Measurements from ENCODE around the gene CEP128. TPM values are rescaled to one million over a fixed set of nuclear protein-coding genes. Genes with fewer than 3 reads are reported as not detected.

CEP128 gene
- total RNA-seq, 2 experiments from 2014 or later = 30.0 to 32.9 TPM

DNA sequence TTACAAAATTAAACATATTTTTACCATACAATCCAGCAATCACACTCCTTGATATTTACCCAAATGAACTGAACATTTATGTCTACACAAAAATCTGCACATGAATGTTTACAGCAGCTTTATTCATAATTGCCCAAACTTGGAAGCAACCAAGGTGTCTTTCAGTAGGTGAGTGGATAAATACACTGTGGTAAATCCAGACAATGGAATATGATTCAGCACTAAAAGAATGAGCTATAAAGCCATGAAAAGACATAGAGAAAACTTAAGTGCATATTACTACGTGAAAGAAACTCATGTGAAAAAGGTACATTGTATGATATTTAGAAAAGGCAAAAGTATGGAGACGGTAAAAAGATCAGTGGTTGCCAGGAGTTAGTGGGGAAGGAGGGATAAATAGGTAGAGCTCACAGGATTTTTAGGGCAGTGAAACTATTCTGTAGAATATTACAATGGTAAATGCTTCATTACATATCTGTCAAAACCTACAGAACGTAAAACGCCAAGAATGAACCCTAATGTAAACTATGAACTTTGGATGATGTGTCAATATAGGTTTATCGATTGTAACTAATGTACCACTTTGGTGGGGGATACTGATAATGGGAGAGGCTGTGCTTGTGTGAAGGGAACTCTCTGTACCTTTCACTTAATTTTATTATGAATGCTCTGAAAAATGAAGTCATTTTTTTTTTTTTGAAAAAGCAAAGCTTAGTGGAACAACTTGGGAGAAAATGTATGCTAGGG is 295.7 kb downstream of the CEP128 start:
- POLR2A ChIA-PET = no interaction called here
- no peak overlapping the region for H3K4me3 Mint-ChIP-seq
- no peak for ATAC-seq (ENCODE audit: low read depth)
- no peak for DNase-seq
- H3K4me1 Mint-ChIP-seq = no peaks in the 10 kb centered on the region
- H3K27ac Mint-ChIP-seq = no peak overlapping the region
- H3K27me3 Mint-ChIP-seq = no peaks in the 10 kb centered on the region
- peaks cover 1% of the 10 kb centered on the region for H3K9me3 Mint-ChIP-seq
- no peaks in the 10 kb centered on the region for H3K36me3 Mint-ChIP-seq

DNA sequence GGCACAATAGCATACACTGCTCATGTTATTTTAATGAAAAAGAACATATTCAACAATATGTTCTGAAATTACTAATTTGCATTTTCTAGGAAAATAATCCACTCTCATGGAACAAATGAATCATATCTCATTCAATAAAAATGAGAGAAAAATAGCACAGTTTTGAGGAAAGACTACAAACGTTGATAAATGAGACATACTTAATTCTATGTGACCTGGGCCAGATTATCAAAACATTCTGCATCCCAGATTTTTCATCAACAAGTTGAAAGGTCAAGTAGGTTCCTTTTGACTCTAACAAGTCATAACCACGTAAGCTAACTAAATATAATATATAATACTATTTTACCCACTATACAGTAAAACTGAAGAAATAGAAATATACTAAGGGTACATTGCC is 296.7 kb downstream of the CEP128 start:
- H3K36me3 Mint-ChIP-seq = no peaks in the 10 kb centered on the region
- ATAC-seq (ENCODE audit: low read depth) (no peak), DNase-seq (no peak)
- POLR2A ChIA-PET = no interaction called here
- H3K27ac Mint-ChIP-seq = no peak overlapping the region
- H3K4me3 Mint-ChIP-seq = no peak overlapping the region
- peaks cover 1% of the 10 kb centered on the region for H3K9me3 Mint-ChIP-seq
- no peaks in the 10 kb centered on the region for H3K27me3 Mint-ChIP-seq
- no peaks in the 10 kb centered on the region for H3K4me1 Mint-ChIP-seq

DNA sequence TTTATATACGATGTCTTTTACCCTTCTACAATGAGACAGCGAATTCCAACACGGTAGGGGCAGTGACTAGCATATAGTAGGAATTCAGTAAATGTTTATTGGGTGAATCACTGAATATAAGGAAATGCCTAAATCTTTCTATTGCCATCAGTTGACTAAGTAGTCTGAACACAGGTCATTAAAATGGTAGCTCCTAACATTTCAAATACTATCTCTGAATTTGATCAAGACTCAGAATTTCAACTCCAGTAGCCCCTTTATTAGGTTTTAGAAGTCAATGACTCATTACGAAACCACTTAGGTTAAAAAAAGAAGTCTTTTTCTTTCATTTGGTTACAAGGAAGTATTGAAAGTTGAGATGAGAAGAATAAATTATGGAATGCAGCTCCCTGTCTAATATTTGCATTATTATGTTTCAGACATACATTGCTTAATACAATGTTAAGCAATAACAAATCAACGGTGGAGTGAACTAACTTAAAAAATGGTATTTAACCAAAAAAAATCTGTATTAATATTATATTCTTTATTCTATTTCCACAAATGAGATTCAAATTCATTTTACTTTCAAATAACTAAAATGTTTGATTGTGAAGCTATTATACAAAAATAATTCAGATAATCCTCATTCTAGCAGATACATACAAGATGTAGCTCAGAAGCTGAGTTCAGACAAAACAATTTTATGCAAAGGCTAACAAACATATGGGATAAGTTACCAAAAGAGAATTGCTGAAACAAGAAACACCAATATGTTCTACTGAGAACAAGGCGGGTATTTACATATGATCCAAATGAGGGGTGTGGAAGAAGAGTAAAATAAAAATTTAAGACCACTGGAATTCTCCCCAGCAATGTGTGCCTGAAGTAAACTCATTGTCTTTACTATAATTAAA is 302.7 kb downstream of the CEP128 start:
- ATAC-seq (ENCODE audit: low read depth) (no peak), DNase-seq (no peak)
- no peaks in the 10 kb centered on the region for H3K36me3 Mint-ChIP-seq
- H3K27me3 Mint-ChIP-seq = no peaks in the 10 kb centered on the region
- no peak overlapping the region for H3K27ac Mint-ChIP-seq
- H3K4me1 Mint-ChIP-seq = no peaks in the 10 kb centered on the region
- H3K9me3 Mint-ChIP-seq = no peaks in the 10 kb centered on the region
- H3K4me3 Mint-ChIP-seq = no peak overlapping the region
- POLR2A ChIA-PET = no interaction called here

GRCh38 chr14:80637756-80638619 is 303.6 kb downstream of the CEP128 start:
- no peaks in the 10 kb centered on the region for H3K27me3 Mint-ChIP-seq
- DNase-seq (no peak), ATAC-seq (ENCODE audit: low read depth) (no peak)
- no peak overlapping the region for H3K4me3 Mint-ChIP-seq
- POLR2A ChIA-PET = no interaction called here
- no peaks in the 10 kb centered on the region for H3K36me3 Mint-ChIP-seq
- no peaks in the 10 kb centered on the region for H3K9me3 Mint-ChIP-seq
- H3K4me1 Mint-ChIP-seq = no peaks in the 10 kb centered on the region
- H3K27ac Mint-ChIP-seq = no peak overlapping the region

DNA sequence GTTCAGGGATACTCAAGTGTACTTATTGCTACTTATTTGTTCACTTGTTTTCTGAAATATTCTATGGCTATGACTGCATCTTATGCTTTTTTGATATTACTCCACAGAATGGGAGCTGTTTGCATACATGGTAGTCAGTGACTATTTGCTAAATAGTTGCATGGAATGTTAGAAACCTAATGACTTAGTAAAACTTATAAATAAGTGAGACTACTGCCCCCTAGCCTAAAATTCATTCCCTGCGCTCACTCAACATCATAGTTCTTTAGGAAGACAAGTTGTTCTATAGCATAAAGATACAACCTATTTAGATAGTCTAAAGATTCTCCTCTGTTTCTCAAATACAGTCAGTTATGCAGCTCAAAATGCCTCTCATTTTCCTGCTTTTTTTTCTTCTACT is 305.5 kb downstream of the CEP128 start:
- H3K36me3 Mint-ChIP-seq = no peaks in the 10 kb centered on the region
- H3K4me1 Mint-ChIP-seq = no peaks in the 10 kb centered on the region
- DNase-seq (no peak), ATAC-seq (ENCODE audit: low read depth) (no peak)
- H3K27me3 Mint-ChIP-seq = no peaks in the 10 kb centered on the region
- H3K27ac Mint-ChIP-seq = no peak overlapping the region
- H3K4me3 Mint-ChIP-seq = no peak overlapping the region
- no peaks in the 10 kb centered on the region for H3K9me3 Mint-ChIP-seq
- POLR2A ChIA-PET = no interaction called here

- H3K4me1 Mint-ChIP-seq = no peaks in the 10 kb centered on the region
- no peaks in the 10 kb centered on the region for H3K36me3 Mint-ChIP-seq
- DNase-seq = no peak
- no peaks in the 10 kb centered on the region for H3K9me3 Mint-ChIP-seq
- POLR2A ChIA-PET = no interaction called here
- no peak overlapping the region for H3K4me3 Mint-ChIP-seq
- no peaks in the 10 kb centered on the region for H3K27me3 Mint-ChIP-seq
- no peak for ATAC-seq (ENCODE audit: low read depth)
- no peak overlapping the region for H3K27ac Mint-ChIP-seq
These were observed 307.3 kb downstream of the CEP128 start for GRCh38 chr14:80634106-80634758.

GRCh38 chr14:80629606-80630005 is 311.9 kb downstream of the CEP128 start:
- H3K27ac Mint-ChIP-seq = no peak overlapping the region
- no peaks in the 10 kb centered on the region for H3K9me3 Mint-ChIP-seq
- no peak for DNase-seq
- H3K27me3 Mint-ChIP-seq = no peaks in the 10 kb centered on the region
- POLR2A ChIA-PET = no interaction called here
- H3K4me1 Mint-ChIP-seq = no peaks in the 10 kb centered on the region
- ATAC-seq (ENCODE audit: low read depth) = no peak
- no peak overlapping the region for H3K4me3 Mint-ChIP-seq
- H3K36me3 Mint-ChIP-seq = no peaks in the 10 kb centered on the region

GRCh38 chr14:80628547-80628946 is 313.0 kb downstream of the CEP128 start:
- Mint-ChIP-seq H3K4me3 (no peak overlapping the region), H3K9me3 (peaks cover 4% of the 10 kb centered on the region), H3K27ac (no peak overlapping the region), H3K4me1 (no peaks in the 10 kb centered on the region), H3K36me3 (no peaks in the 10 kb centered on the region), H3K27me3 (no peaks in the 10 kb centered on the region)
- no peak for ATAC-seq (ENCODE audit: low read depth)
- no peak for DNase-seq
- POLR2A ChIA-PET = no interaction called here

GRCh38 chr14:80627745-80628144 is 313.8 kb downstream of the CEP128 start:
- H3K4me3 Mint-ChIP-seq = no peak overlapping the region
- H3K27me3 Mint-ChIP-seq = no peaks in the 10 kb centered on the region
- H3K36me3 Mint-ChIP-seq = no peaks in the 10 kb centered on the region
- H3K4me1 Mint-ChIP-seq = no peaks in the 10 kb centered on the region
- peaks cover 4% of the 10 kb centered on the region for H3K9me3 Mint-ChIP-seq
- DNase-seq (no peak), ATAC-seq (ENCODE audit: low read depth) (no peak)
- POLR2A ChIA-PET = no interaction called here
- H3K27ac Mint-ChIP-seq = no peak overlapping the region

DNA sequence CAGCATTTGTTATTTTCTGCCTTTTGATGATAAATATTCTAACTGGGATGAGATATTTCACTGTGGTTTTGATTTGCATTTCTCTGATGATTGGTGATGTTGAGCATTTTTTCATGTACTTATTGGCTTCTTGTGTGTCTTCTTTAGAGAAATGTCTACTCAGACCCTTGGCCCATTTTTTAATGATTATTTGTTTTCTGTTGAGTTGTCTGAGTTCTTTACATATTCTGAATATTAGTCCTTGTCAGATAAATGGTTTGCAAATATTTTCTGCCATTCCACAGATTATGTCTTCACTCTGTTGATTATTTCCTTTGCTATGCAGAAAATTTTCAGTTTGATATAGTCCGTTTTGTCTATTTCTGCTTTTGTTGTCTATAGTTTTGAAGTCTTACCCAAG is 317.0 kb downstream of the CEP128 start:
- Mint-ChIP-seq H3K27ac (no peak overlapping the region), H3K9me3 (peaks cover 4% of the 10 kb centered on the region), H3K36me3 (no peaks in the 10 kb centered on the region), H3K4me1 (no peaks in the 10 kb centered on the region), H3K4me3 (no peak overlapping the region), H3K27me3 (no peaks in the 10 kb centered on the region)
- DNase-seq (no peak), ATAC-seq (ENCODE audit: low read depth) (no peak)
- POLR2A ChIA-PET = no interaction called here

- Mint-ChIP-seq H3K27ac (no peak overlapping the region), H3K36me3 (no peaks in the 10 kb centered on the region)
- POLR2A ChIA-PET = no interaction called here
These were observed 319.8 kb downstream of the CEP128 start for GRCh38 chr14:80621701-80622100.

GRCh38 chr14:80620434-80620833 is 321.1 kb downstream of the CEP128 start:
- H3K4me3 Mint-ChIP-seq = no peak overlapping the region
- no peaks in the 10 kb centered on the region for H3K4me1 Mint-ChIP-seq
- no peak for ATAC-seq (ENCODE audit: low read depth)
- H3K9me3 Mint-ChIP-seq = peaks cover 4% of the 10 kb centered on the region
- no peak overlapping the region for H3K27ac Mint-ChIP-seq
- POLR2A ChIA-PET = no interaction called here
- H3K36me3 Mint-ChIP-seq = no peaks in the 10 kb centered on the region
- no peak for DNase-seq
- H3K27me3 Mint-ChIP-seq = no peaks in the 10 kb centered on the region

More at GRCh38 chr14:80621701-80622100, 319.8 kb downstream of the CEP128 start:
- no peak overlapping the region for H3K4me3 Mint-ChIP-seq
- DNase-seq = no peak
- peaks cover 4% of the 10 kb centered on the region for H3K9me3 Mint-ChIP-seq
- no peaks in the 10 kb centered on the region for H3K4me1 Mint-ChIP-seq
- ATAC-seq (ENCODE audit: low read depth) = no peak
- H3K27me3 Mint-ChIP-seq = no peaks in the 10 kb centered on the region

GRCh38 chr14:80618751-80619329 is 322.7 kb downstream of the CEP128 start:
- DNase-seq (no peak), ATAC-seq (ENCODE audit: low read depth) (no peak)
- POLR2A ChIA-PET = no interaction called here
- H3K9me3 Mint-ChIP-seq = peaks cover 2% of the 10 kb centered on the region
- H3K27ac Mint-ChIP-seq = no peak overlapping the region
- H3K4me3 Mint-ChIP-seq = no peak overlapping the region
- H3K4me1 Mint-ChIP-seq = no peaks in the 10 kb centered on the region
- H3K27me3 Mint-ChIP-seq = no peaks in the 10 kb centered on the region
- H3K36me3 Mint-ChIP-seq = no peaks in the 10 kb centered on the region
